Neural cell (in vitro differentiated cells): ENCODE data around the gene KIF5B. TPM values are rescaled to one million over a fixed set of nuclear protein-coding genes. Genes with fewer than 3 reads are reported as not detected.

Experiments
- H2AFZ ChIP-seq: fragments of 200-600, 300-800 bp; sonication (generic), shearing (Covaris generic); 2 replicates; pipeline ENCODE4 v1.6.0; 2014; ENCODE audit warnings: low read depth, mild to moderate bottlenecking, antibody characterized with exemption, low read length, moderate library complexity
- H3F3A ChIP-seq: fragments of 200-600 bp; shearing (Covaris generic); 2 replicates; pipeline ENCODE4 v1.6.1; 2016; ENCODE audit warnings: mild to moderate bottlenecking, moderate library complexity, mixed read lengths, antibody characterized with exemption, low read length; ENCODE audit not compliant: insufficient read depth, poor library complexity, severe bottlenecking
- H3K27ac ChIP-seq: fragments of 200-600, 300-800 bp; sonication (generic), shearing (Covaris generic); 2 replicates; pipeline ENCODE4 v1.5.1; 2014; ENCODE audit warnings: mild to moderate bottlenecking, low read length, moderate library complexity
- H3K27me3 ChIP-seq: fragments of 300-800, 200-600 bp; sonication (generic), shearing (Covaris generic); 2 replicates; pipeline ENCODE4 v1.6.0; 2014; ENCODE audit warnings: mild to moderate bottlenecking, low read depth, low read length, moderate library complexity; ENCODE audit not compliant: insufficient read depth
- H3K36me3 ChIP-seq: fragments of 300-800, 200-600 bp; sonication (generic), shearing (Covaris generic); 2 replicates; pipeline ENCODE4 v1.5.1; 2014; ENCODE audit warnings: mild to moderate bottlenecking, antibody characterized with exemption, low read length, moderate library complexity; ENCODE audit not compliant: insufficient read depth
- H3K4me2 ChIP-seq: fragments of 300-800, 200-600 bp; sonication (generic), shearing (Covaris generic); 2 replicates; pipeline ENCODE4 v1.6.0; 2014; ENCODE audit warnings: mild to moderate bottlenecking, low read length
- H3K4me3 ChIP-seq: fragments of 300-800, 200-600 bp; sonication (generic), shearing (Covaris generic); 2 replicates; pipeline ENCODE4 v1.5.1; 2014; ENCODE audit warnings: mild to moderate bottlenecking, low read length, moderate library complexity
- H3K79me2 ChIP-seq: fragments of 200-600 bp; shearing (Covaris generic); replicated peaks from 2 replicates; pipeline ENCODE4 v1.6.0; 2014; ENCODE audit warnings: mild to moderate bottlenecking, low read length, moderate library complexity; ENCODE audit not compliant: insufficient read depth
- H3K9ac ChIP-seq: fragments of 300-800, 200-600 bp; sonication (generic), shearing (Covaris generic); 2 replicates; pipeline ENCODE4 v1.6.1; 2016; ENCODE audit warnings: mild to moderate bottlenecking, low read length, mixed read lengths
- H3K9me2 ChIP-seq: fragments of 200-600 bp; shearing (Covaris generic); 2 replicates; pipeline ENCODE4 v1.6.1; 2016; ENCODE audit warnings: mild to moderate bottlenecking, low read length, mixed read lengths; ENCODE audit not compliant: insufficient read depth
- H3K9me3 ChIP-seq: fragments of 200-600, 300-800 bp; sonication (generic), shearing (Covaris generic); 2 replicates; pipeline ENCODE4 v1.6.1; 2016; ENCODE audit warnings: mild to moderate bottlenecking, mixed run types, low read length, moderate library complexity, mixed read lengths
- H4K20me1 ChIP-seq: fragments of 200-600 bp; shearing (Covaris generic); 2 replicates; pipeline ENCODE4 v1.6.1; 2016; ENCODE audit warnings: mild to moderate bottlenecking, mixed run types; ENCODE audit not compliant: insufficient read depth
- CTCF ChIP-seq: fragments of 450-650 bp; IDR thresholded peaks from 2 replicates; pipeline ENCODE4 v1.5.1; 2014; ENCODE audit warnings: antibody characterized with exemption, mild to moderate bottlenecking, moderate library complexity; ENCODE audit not compliant: poor library complexity, severe bottlenecking
- EP300 ChIP-seq: fragments of 450-650 bp; conservative IDR thresholded peaks from 2 replicates; pipeline ENCODE4 v1.6.1; 2014; ENCODE audit warnings: antibody characterized with exemption, mild to moderate bottlenecking, moderate library complexity; ENCODE audit not compliant: poor library complexity, severe bottlenecking
- EZH2 ChIP-seq: fragments of 200-600, 300-800 bp; shearing (Covaris generic), sonication (generic); IDR thresholded peaks from 2 replicates; pipeline ENCODE4 v1.6.1; 2014; ENCODE audit warnings: antibody characterized with exemption, low read length, borderline replicate concordance, mild to moderate bottlenecking; ENCODE audit not compliant: insufficient read depth, poor library complexity, severe bottlenecking
- MXI1 ChIP-seq: fragments of 450-650 bp; conservative IDR thresholded peaks from 2 replicates; pipeline ENCODE4 v1.6.1; 2014; ENCODE audit warnings: antibody characterized with exemption, mild to moderate bottlenecking; ENCODE audit not compliant: poor library complexity, severe bottlenecking
- POLR2AphosphoS5 ChIP-seq: IDR thresholded peaks from 2 replicates; pipeline ENCODE4 v1.6.1; 2012
- RAD21 ChIP-seq: fragments of 450-650 bp; conservative IDR thresholded peaks from 2 replicates; pipeline ENCODE4 v1.6.1; 2014; ENCODE audit warnings: antibody characterized with exemption, mild to moderate bottlenecking, moderate library complexity
- SMC3 ChIP-seq: fragments of 450-650 bp; conservative IDR thresholded peaks from 2 replicates; pipeline ENCODE4 v1.6.1; 2014; ENCODE audit warnings: antibody characterized with exemption, mild to moderate bottlenecking, moderate library complexity; ENCODE audit not compliant: poor library complexity
- TAF1 ChIP-seq: IDR thresholded peaks from 2 replicates; pipeline ENCODE4 v1.6.1; 2012; ENCODE audit warnings: low read depth
- polyA plus RNA-seq: library from polyadenylated mRNA; depleted of rRNA; stranded (reverse); fragments of >200 nt; gene quantifications from 2 replicates; pipeline ENCODE4 v1.2.3, GENCODE V29; 2014
- TF ChIP-seq, protein P1 (sequence below): IDR thresholded peaks from 2 replicates; pipeline ENCODE4 v1.6.1; 2012; ENCODE audit warnings: borderline replicate concordance

Gene KIF5B
- polyA plus RNA-seq, 1 donor from 2014 or later: 96.3 TPM

DNA sequence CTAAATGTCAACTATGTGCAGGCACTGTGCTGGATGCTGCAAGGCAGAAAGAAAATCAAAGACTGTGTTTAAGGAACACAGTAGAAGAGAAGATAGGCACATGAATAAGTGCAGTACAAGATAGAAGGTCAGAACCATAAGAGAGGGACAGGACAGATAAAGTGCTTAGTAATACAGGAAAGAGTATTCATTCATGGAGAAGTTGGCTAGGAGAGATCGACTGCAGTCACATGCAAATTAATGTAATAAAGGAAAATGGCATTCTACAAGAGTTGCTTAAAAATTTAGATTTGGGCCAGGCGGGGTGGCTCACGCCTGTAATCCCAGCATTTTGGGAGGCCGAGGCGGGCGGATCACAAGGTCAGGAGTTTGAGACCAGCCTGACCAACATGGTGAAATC is 24.8 kb downstream of the KIF5B start (continued):
- no peak for TF ChIP-seq EP300

DNA sequence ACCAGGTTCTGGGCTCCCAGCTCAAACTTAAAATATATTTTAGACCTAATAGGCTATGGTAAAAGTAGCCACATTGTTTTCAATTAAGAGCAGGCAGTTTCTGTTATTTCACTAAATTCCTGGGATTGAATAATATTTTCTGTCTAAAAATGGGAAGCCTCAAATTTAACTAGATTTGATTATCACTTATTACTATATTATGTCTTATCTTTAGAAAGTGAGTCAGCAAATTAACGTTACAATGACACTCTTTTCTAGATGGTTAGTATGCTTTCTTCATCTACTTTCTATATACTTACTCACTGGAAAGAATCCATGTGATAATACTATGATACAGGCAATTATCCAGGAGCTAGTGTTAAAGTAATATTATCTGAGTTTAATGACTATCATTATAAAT is 27.5 kb downstream of the KIF5B start:
- TF ChIP-seq SMC3 (no peak), CTCF (no peak), POLR2AphosphoS5 (no peak), EZH2 (no peak), MXI1 (no peak), TAF1 (no peak), EP300 (no peak), RAD21 (no peak)
- TF ChIP-seq, protein P1, sequence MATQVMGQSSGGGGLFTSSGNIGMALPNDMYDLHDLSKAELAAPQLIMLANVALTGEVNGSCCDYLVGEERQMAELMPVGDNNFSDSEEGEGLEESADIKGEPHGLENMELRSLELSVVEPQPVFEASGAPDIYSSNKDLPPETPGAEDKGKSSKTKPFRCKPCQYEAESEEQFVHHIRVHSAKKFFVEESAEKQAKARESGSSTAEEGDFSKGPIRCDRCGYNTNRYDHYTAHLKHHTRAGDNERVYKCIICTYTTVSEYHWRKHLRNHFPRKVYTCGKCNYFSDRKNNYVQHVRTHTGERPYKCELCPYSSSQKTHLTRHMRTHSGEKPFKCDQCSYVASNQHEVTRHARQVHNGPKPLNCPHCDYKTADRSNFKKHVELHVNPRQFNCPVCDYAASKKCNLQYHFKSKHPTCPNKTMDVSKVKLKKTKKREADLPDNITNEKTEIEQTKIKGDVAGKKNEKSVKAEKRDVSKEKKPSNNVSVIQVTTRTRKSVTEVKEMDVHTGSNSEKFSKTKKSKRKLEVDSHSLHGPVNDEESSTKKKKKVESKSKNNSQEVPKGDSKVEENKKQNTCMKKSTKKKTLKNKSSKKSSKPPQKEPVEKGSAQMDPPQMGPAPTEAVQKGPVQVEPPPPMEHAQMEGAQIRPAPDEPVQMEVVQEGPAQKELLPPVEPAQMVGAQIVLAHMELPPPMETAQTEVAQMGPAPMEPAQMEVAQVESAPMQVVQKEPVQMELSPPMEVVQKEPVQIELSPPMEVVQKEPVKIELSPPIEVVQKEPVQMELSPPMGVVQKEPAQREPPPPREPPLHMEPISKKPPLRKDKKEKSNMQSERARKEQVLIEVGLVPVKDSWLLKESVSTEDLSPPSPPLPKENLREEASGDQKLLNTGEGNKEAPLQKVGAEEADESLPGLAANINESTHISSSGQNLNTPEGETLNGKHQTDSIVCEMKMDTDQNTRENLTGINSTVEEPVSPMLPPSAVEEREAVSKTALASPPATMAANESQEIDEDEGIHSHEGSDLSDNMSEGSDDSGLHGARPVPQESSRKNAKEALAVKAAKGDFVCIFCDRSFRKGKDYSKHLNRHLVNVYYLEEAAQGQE: no peak
- Histone ChIP-seq H3K4me3 (no peak overlapping the region), H3K9me2 (no peaks in the 10 kb centered on the region), H3F3A (no peaks in the 10 kb centered on the region), H2AFZ (no peak overlapping the region), H3K27ac (no peak overlapping the region), H3K36me3 (peaks cover 10% of the 10 kb centered on the region), H3K27me3 (no peaks in the 10 kb centered on the region), H3K4me2 (no peak overlapping the region), H3K79me2 (peaks cover 7% of the 10 kb centered on the region), H3K9me3 (no peaks in the 10 kb centered on the region), H3K9ac (no peak overlapping the region), H4K20me1 (peaks cover 4% of the 10 kb centered on the region)

DNA sequence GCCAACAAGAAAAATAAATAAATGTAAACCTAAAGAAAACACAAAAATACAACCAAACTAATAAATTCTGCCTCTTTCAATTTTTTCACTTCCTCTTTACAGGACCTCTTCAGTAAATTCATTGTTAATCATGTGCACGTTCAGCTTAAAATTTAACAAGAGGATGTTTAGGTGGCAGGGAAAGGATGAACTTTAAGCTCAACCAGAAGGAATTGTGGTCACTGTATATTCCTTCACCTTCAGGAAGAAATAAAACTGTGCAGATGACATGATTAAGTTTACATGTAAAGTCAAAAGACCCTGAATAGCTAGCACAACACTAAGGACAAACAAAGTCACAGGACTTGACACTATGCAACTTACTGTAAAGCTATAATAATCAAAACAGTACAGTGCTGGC is 33.0 kb downstream of the KIF5B start:
- no peaks in the 10 kb centered on the region for H4K20me1 ChIP-seq
- no peak overlapping the region for H2AFZ ChIP-seq
- H3K4me2 ChIP-seq: no peak overlapping the region
- no peaks in the 10 kb centered on the region for H3K9me2 ChIP-seq
- H3K4me3 ChIP-seq: no peak overlapping the region
- no peaks in the 10 kb centered on the region for H3F3A ChIP-seq
- peaks cover 16% of the 10 kb centered on the region for H3K36me3 ChIP-seq
- no peak for TF ChIP-seq EP300
- TF ChIP-seq, protein P1: no peak
- no peak for TF ChIP-seq EZH2
- no peak for TF ChIP-seq CTCF
- TF ChIP-seq POLR2AphosphoS5: no peak
- no peak for TF ChIP-seq TAF1
- no peak for TF ChIP-seq RAD21
- no peak for TF ChIP-seq SMC3
- TF ChIP-seq MXI1: no peak
- no peak overlapping the region for H3K27ac ChIP-seq
- H3K9me3 ChIP-seq: no peaks in the 10 kb centered on the region
- no peaks in the 10 kb centered on the region for H3K27me3 ChIP-seq
- no peak overlapping the region for H3K9ac ChIP-seq
- H3K79me2 ChIP-seq: peaks cover 3% of the 10 kb centered on the region
